ENCODE results near the gene GSE1.

DNA sequence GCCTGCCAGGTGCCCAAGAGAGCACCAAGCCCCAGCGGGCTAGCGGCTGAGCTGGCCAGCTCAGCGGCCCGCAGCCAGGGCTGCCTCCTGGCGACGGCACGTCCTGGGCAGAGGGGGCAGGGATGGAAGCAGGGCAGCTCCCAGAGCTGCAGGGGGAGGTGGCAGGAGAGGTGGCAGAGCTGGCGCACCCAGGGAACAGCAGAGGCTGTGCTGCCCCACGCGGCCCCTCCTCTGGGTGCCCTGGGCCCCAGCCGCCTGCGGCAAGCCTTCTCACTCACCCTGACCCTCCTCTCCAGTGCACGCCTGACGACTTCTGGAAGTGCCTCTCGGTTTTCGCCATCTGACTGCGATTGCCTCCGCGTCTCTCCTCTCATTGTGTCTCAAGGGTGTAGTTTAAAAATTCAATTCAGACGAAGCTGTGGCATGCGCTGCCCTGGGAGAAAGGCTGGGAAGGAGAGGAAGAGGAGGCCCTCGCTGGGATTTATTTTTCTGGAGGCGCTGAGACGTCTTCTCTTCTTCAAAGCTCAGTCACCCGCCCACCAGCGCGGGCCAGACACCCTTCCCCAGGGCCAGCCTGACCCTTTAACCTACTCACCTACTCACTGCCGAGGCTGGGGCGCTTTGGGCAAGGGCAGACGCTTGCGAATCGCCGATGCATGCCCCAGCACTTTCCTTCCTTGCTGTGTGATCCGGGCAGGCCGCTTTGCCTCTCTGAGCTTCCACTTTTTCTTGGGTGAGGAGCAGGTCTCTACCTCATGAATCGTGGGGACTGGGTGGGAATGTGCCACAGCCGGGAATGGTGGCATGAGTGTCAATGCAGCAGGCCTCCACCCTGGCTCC is 24.9 kb downstream of the GSE1 start:
- TF ChIP-seq, protein P1, sequence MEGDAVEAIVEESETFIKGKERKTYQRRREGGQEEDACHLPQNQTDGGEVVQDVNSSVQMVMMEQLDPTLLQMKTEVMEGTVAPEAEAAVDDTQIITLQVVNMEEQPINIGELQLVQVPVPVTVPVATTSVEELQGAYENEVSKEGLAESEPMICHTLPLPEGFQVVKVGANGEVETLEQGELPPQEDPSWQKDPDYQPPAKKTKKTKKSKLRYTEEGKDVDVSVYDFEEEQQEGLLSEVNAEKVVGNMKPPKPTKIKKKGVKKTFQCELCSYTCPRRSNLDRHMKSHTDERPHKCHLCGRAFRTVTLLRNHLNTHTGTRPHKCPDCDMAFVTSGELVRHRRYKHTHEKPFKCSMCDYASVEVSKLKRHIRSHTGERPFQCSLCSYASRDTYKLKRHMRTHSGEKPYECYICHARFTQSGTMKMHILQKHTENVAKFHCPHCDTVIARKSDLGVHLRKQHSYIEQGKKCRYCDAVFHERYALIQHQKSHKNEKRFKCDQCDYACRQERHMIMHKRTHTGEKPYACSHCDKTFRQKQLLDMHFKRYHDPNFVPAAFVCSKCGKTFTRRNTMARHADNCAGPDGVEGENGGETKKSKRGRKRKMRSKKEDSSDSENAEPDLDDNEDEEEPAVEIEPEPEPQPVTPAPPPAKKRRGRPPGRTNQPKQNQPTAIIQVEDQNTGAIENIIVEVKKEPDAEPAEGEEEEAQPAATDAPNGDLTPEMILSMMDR (conservative IDR thresholded peaks at IDR 0.05), result no peak
- TF ChIP-seq ZFX (IDR thresholded peaks at IDR 0.05), result no peak

All from C4-2B (cell line).